Activated T-cell treated with anti-CD3 and anti-CD28 coated beads, Interleukin-2, amount 50 U/mL, for 24 hours (primary cell): ENCODE measurements around the gene SWAP70.
A peak's percentile ranks its signal among the peaks of the same experiment; 100 is the strongest.

Source experiments
- DNase-seq: peaks from one replicate; pipeline ENCODE4 v3.0.0-alpha.2; 2020
- H3K27ac Mint-ChIP-seq: 2 replicates; pipeline ENCODE4 v1.8.0; 2020; ENCODE audit warnings: mild to moderate bottlenecking, mixed read lengths
- H3K27me3 Mint-ChIP-seq: 2 replicates; pipeline ENCODE4 v1.8.0; 2020; ENCODE audit warnings: mixed read lengths
- H3K36me3 Mint-ChIP-seq: 2 replicates; pipeline ENCODE4 v1.8.0; 2020; ENCODE audit warnings: low read depth, mixed read lengths
- H3K4me1 Mint-ChIP-seq: 2 replicates; pipeline ENCODE4 v1.8.0; 2020; ENCODE audit warnings: low read depth, mixed read lengths
- H3K4me3 Mint-ChIP-seq: 2 replicates; pipeline ENCODE4 v1.8.0; 2020; ENCODE audit warnings: mild to moderate bottlenecking, moderate library complexity, mixed read lengths
- H3K9me3 Mint-ChIP-seq: 2 replicates; pipeline ENCODE4 v1.8.0; 2020; ENCODE audit warnings: mixed read lengths

Gene SWAP70

GRCh38 chr11:9636691-9637090 lies 27.2 kb upstream of the SWAP70 start:
- Mint-ChIP-seq H3K27ac (no peak overlapping the region), H3K36me3 (no peaks in the 10 kb centered on the region), H3K27me3 (peaks cover 3% of the 10 kb centered on the region), H3K4me3 (no peak overlapping the region), H3K4me1 (no peaks in the 10 kb centered on the region), H3K9me3 (no peaks in the 10 kb centered on the region)
- no peak for DNase-seq

DNA sequence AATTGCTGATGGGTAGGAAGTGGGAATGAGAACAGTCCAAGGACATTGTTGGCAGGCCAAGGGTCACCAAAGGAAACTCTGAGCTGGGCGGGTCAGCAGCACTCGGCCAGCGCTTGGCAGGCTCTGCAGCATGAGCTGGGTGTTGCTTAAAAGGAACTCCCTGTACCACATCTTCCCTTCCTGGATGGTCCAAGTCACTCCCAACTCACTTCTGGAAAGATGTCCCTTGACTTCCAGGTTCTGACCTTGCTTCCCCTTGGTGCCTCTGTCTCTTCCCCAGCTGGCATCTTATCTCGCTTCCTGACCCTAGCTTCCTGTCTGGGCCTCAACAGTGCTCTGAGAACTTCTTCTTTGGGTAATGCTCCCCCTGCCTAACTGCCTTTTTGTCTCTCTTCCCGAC lies 24.8 kb upstream of the SWAP70 start:
- Mint-ChIP-seq H3K4me3 (no peak overlapping the region), H3K27ac (no peak overlapping the region), H3K27me3 (peaks cover 5% of the 10 kb centered on the region), H3K36me3 (no peaks in the 10 kb centered on the region), H3K9me3 (no peaks in the 10 kb centered on the region), H3K4me1 (no peaks in the 10 kb centered on the region)
- DNase-seq, result no peak

DNA sequence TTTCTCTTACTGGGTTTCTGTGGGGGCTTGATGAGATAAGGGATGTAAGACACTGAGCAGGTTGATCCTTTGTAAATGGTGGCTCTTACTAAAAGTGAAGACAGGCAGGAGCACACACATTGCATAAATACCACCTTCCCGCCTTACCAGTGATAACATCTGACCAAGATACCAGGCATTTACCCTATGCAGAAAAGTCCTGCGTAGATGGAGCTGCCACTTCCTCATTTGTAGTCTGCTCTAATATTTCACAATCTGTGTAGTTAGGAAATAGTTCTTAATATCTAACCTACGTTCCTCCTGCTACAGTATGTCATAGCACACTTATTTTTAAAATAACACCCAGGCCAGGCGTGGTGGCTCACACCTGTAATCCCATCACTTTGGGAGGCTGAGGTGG lies 23.9 kb upstream of the SWAP70 start:
- Mint-ChIP-seq H3K27me3 (peaks cover 5% of the 10 kb centered on the region), H3K4me1 (no peaks in the 10 kb centered on the region), H3K9me3 (no peaks in the 10 kb centered on the region), H3K36me3 (no peaks in the 10 kb centered on the region), H3K4me3 (no peak overlapping the region), H3K27ac (no peak overlapping the region)
- no peak for DNase-seq

- DNase-seq, result no peak
- H3K36me3 Mint-ChIP-seq, result no peaks in the 10 kb centered on the region
- no peaks in the 10 kb centered on the region for H3K4me1 Mint-ChIP-seq
- peaks cover 3% of the 10 kb centered on the region for H3K9me3 Mint-ChIP-seq
- H3K4me3 Mint-ChIP-seq, result no peak overlapping the region
- H3K27ac Mint-ChIP-seq, result no peak overlapping the region
- peaks cover 5% of the 10 kb centered on the region for H3K27me3 Mint-ChIP-seq
These were observed 21.0 kb upstream of the SWAP70 start for GRCh38 chr11:9642894-9643293.

DNA sequence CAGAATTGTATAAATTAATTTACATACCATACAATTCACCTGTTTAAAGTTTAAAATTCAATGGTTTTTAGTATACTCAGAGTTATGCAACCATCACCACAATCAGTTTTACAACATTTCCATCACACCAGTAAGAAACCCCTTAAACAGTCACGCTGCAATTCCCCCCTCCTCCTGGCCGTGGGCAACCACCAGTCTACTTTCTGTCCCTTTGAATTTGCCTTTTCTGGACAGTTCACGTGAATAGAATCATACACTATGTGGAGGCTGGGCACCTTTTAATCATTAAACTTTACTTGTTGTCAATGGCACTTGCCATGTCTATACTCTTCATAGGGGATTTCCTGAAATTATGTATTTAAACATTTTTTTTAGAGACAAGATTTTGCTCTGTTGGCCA lies 20.1 kb upstream of the SWAP70 start:
- Mint-ChIP-seq H3K4me3 (no peak overlapping the region), H3K27me3 (peaks cover 5% of the 10 kb centered on the region), H3K36me3 (no peaks in the 10 kb centered on the region), H3K9me3 (peaks cover 3% of the 10 kb centered on the region), H3K27ac (no peak overlapping the region), H3K4me1 (no peaks in the 10 kb centered on the region)
- no peak for DNase-seq

- Mint-ChIP-seq H3K27me3 (peaks cover 2% of the 10 kb centered on the region), H3K4me3 (no peak overlapping the region), H3K9me3 (peaks cover 3% of the 10 kb centered on the region), H3K4me1 (no peaks in the 10 kb centered on the region), H3K27ac (no peak overlapping the region), H3K36me3 (no peaks in the 10 kb centered on the region)
- DNase-seq, result no peak
These were observed 18.0 kb upstream of the SWAP70 start for GRCh38 chr11:9645881-9646280.

DNA sequence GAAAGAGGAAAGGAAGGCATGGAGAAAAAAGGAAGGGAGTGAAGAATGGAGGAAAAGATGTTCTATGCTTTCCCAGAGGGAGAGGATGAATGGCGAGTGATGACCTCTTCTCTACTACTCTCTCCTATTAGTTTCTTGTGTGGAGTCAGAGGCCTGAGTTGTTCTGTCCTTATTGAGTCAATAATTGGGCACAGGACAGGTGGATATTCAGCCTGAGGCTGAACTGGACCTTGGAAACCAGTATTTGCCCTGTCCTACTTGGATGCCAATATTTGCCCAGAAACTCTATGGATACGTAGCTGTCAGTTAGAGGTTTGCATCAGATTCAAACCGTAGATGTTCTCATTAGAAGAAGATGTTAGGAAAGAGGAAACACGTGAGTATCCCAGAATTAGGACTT lies 17.6 kb upstream of the SWAP70 start:
- no peaks in the 10 kb centered on the region for H3K4me1 Mint-ChIP-seq
- peaks cover 3% of the 10 kb centered on the region for H3K9me3 Mint-ChIP-seq
- no peak for DNase-seq
- no peak overlapping the region for H3K4me3 Mint-ChIP-seq
- H3K27me3 Mint-ChIP-seq, result peaks cover 2% of the 10 kb centered on the region
- H3K27ac Mint-ChIP-seq, result no peak overlapping the region
- H3K36me3 Mint-ChIP-seq, result no peaks in the 10 kb centered on the region

GRCh38 chr11:9651481-9651880 lies 12.4 kb upstream of the SWAP70 start:
- Mint-ChIP-seq H3K4me3 (no peak overlapping the region), H3K9me3 (peaks cover 3% of the 10 kb centered on the region), H3K27ac (no peak overlapping the region), H3K36me3 (no peaks in the 10 kb centered on the region), H3K4me1 (no peaks in the 10 kb centered on the region), H3K27me3 (no peaks in the 10 kb centered on the region)
- DNase-seq, result no peak

DNA sequence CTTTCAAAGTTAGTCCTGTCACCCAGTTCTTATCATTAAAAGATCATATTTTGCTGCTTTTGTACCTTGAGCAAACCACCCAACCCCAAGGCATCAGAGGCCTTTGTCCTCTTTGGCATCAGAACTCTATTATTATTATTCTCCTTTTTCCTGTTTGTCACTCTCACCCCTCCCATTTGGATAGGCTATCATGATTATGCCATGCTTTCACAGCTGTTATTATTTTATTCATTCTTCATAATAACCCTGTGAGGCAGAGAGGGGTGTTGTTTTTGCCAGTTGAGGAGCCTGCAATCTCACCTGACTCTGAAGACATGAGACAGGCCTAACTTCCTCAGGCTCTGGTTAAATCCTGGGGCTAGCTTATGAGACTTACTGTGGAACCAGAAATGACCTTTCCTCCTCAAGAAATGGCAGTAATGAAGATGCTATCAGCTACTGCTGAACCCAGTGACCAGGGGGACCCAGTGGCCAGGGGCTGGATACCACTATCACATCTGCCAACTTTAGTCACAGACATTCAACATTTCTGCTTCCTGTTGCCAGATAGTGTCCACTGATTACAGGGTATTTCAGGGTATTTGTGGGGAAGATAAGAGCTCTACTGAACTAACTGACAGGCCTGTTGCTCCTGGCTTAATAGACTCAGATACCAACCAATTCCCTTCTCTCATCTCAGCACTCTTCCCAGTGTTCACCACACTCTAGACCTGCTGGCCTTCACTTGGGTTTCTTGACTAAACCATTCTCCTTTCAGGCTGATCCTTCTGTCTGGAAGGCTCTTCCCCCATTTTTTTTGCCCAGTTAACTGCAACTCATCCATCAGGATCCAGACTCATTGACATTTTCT lies 11.8 kb upstream of the SWAP70 start:
- no peaks in the 10 kb centered on the region for H3K36me3 Mint-ChIP-seq
- H3K4me1 Mint-ChIP-seq, result no peaks in the 10 kb centered on the region
- no peak for DNase-seq
- no peaks in the 10 kb centered on the region for H3K27me3 Mint-ChIP-seq
- peaks cover 3% of the 10 kb centered on the region for H3K9me3 Mint-ChIP-seq
- H3K4me3 Mint-ChIP-seq, result no peak overlapping the region
- H3K27ac Mint-ChIP-seq, result no peak overlapping the region

DNA sequence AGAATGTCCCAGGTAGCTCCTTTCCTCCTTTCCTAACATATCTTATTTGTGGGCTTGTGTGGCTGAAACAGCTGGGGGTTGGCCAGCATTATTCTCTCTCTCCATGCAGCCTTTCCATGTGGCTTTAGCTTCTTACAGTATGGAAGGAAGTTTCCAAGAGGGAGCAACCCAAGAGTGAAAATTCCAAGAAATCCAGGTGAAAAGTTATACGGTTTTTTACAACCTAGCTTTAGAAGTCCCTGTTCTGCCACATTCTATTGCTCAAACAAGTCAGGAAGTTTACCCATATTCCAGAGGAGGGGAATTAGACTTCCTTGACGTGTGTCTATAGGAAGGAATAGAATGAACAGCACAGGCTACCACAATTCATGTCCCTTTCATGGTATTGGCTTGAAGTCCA lies 10.0 kb upstream of the SWAP70 start:
- DNase-seq, result no peak
- no peaks in the 10 kb centered on the region for H3K9me3 Mint-ChIP-seq
- H3K36me3 Mint-ChIP-seq, result no peaks in the 10 kb centered on the region
- no peaks in the 10 kb centered on the region for H3K4me1 Mint-ChIP-seq
- no peak overlapping the region for H3K27ac Mint-ChIP-seq
- H3K4me3 Mint-ChIP-seq, result no peak overlapping the region
- H3K27me3 Mint-ChIP-seq, result no peaks in the 10 kb centered on the region

GRCh38 chr11:9656864-9657263 lies 7.0 kb upstream of the SWAP70 start:
- DNase-seq, result no peak
- H3K4me3 Mint-ChIP-seq, result no peak overlapping the region
- H3K36me3 Mint-ChIP-seq, result no peaks in the 10 kb centered on the region
- H3K9me3 Mint-ChIP-seq, result no peaks in the 10 kb centered on the region
- no peak overlapping the region for H3K27ac Mint-ChIP-seq
- peaks cover 19% of the 10 kb centered on the region for H3K27me3 Mint-ChIP-seq
- H3K4me1 Mint-ChIP-seq, result no peaks in the 10 kb centered on the region

DNA sequence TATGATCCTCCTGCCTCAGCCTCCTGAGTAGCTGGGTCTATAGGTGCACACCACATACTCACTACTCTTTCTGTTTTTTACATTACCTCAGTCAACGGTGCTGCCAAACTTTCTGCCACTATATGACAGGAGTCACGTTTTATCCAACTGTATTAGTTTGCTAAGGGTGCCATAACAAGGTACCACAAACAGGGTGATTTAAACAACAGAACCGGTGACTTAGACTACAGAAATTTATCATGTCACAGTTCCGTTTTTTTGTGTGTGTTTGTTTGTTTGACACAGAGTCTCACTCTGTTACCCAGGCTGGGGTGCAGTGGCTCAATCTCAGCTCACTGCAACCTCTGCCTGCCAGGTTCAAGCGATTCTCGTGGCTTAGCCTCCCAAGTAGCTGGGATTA lies 6.3 kb upstream of the SWAP70 start:
- H3K9me3 Mint-ChIP-seq, result no peaks in the 10 kb centered on the region
- H3K27me3 Mint-ChIP-seq, result peaks cover 26% of the 10 kb centered on the region
- H3K36me3 Mint-ChIP-seq, result no peaks in the 10 kb centered on the region
- no peak for DNase-seq
- no peak overlapping the region for H3K27ac Mint-ChIP-seq
- H3K4me3 Mint-ChIP-seq, result no peak overlapping the region
- peaks cover 3% of the 10 kb centered on the region for H3K4me1 Mint-ChIP-seq

- Mint-ChIP-seq H3K27me3 (peaks cover 40% of the 10 kb centered on the region), H3K27ac (no peak overlapping the region), H3K36me3 (peaks cover 5% of the 10 kb centered on the region), H3K9me3 (peaks cover 3% of the 10 kb centered on the region), H3K4me1 (peaks cover 16% of the 10 kb centered on the region), H3K4me3 (no peak overlapping the region)
- DNase-seq, result no peak
These were observed 3.0 kb upstream of the SWAP70 start for GRCh38 chr11:9660886-9661285.

DNA sequence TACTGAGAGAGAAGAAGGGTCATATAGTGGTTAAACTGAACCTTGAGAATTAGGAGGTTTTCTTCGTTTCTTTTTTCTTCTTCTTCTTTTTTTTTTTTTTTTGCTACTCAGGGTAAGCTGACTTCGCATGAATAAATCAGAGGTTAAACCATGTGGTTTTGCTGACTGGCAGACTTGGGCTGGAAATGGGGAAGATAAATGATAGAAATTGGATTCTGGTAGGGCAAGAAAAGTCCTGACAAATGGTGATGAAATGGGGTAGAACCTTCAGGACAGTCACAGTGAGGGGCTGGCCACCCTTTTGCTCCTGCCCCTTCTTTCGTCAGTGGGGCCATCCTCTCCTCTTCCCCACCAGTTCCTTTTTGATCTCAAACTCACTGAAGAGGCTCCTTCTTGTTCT lies 1.6 kb upstream of the SWAP70 start:
- Mint-ChIP-seq H3K4me3 (no peak overlapping the region), H3K27me3 (peaks cover 40% of the 10 kb centered on the region), H3K27ac (no peak overlapping the region), H3K36me3 (peaks cover 9% of the 10 kb centered on the region), H3K4me1 (peaks cover 16% of the 10 kb centered on the region), H3K9me3 (peaks cover 8% of the 10 kb centered on the region)
- no peak for DNase-seq

DNA sequence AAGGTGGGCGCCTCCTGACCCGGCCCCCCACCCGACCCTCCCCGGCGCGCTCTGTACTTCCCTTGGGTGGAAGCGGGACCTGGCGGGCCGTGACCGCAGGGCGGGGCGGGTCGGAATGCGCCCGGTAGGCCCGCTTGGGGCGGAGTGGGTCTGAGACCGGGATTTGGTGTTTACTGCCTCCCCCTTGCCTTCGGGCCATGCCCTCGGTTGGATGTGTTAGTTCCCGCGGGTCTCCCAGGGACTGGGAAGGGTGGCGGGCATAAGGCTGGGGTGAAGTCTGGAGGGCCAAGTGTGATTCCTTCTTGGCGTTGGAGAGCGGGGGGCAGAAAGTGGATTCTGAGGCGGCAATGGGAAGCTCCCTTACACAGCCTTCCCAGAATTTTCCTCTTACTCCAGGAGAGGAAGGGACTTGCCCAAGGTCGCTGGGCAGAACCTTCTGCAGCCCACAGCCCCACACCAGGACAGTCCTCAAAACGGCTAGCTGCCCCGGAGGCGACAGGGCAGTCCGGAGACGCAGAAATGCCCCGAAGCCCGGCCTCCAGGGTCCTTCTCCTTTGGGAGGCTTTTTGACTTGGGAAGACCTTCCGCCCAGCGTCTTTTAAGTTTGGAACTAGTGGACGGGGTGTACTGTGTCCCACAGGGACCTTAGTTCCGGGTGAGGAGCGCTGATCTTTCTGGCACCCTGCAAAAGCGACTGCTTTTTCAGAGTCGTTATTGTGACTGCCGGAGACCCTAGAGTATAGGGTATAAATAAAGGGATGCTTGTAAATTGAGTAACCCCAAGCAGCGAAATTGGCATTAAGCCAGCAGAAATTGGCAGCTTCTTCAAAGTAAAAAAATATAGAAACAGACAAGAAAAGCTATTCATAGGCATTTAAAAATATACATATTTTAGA lies 647 bp downstream of the SWAP70 start:
- peak; percentile 56 for DNase-seq
- H3K36me3 Mint-ChIP-seq, result peaks cover 9% of the 10 kb centered on the region
- no peak overlapping the region for H3K27ac Mint-ChIP-seq
- H3K4me3 Mint-ChIP-seq, result peak overlapping the region; percentile 83
- peaks cover 34% of the 10 kb centered on the region for H3K27me3 Mint-ChIP-seq
- peaks cover 16% of the 10 kb centered on the region for H3K4me1 Mint-ChIP-seq
- H3K9me3 Mint-ChIP-seq, result peaks cover 8% of the 10 kb centered on the region
